Progenitor cell of endocrine pancreas (in vitro differentiated cells): ENCODE measurements around the gene NLRP5. TPM values are rescaled to one million over a fixed set of nuclear protein-coding genes. Genes with fewer than 3 reads are reported as not detected.

Experiments used
- DNase-seq: peaks from one replicate; pipeline ENCODE4 v3.0.0; 2021; ENCODE audit warnings: low spot score; ENCODE audit not compliant: unreplicated experiment
- H3K27ac Mint-ChIP-seq: 2 replicates; pipeline ENCODE4 v1.8.0; 2021; ENCODE audit warnings: mild to moderate bottlenecking, moderate library complexity, mixed read lengths
- H3K27me3 Mint-ChIP-seq: 2 replicates; pipeline ENCODE4 v1.8.0; 2021; ENCODE audit warnings: mixed read lengths
- H3K36me3 Mint-ChIP-seq: 2 replicates; pipeline ENCODE4 v1.8.0; 2022; ENCODE audit warnings: mixed read lengths; ENCODE audit not compliant: insufficient read depth
- H3K4me1 Mint-ChIP-seq: 2 replicates; pipeline ENCODE4 v1.8.0; 2021; ENCODE audit warnings: low read depth, mixed read lengths
- H3K4me3 Mint-ChIP-seq: 2 replicates; pipeline ENCODE4 v1.8.0; 2021; ENCODE audit warnings: low read depth, mild to moderate bottlenecking, moderate library complexity, mixed read lengths
- H3K9me3 Mint-ChIP-seq: 2 replicates; pipeline ENCODE4 v1.8.0; 2021; ENCODE audit warnings: low read depth, mixed read lengths
- total RNA-seq: library from RNA; stranded (reverse); gene quantifications from 2 replicates; pipeline ENCODE4 v1.2.1, GENCODE V29; 2021
- TF ChIP-seq, protein P1 (sequence below): fragments of 200-600 bp; sonication (generic); IDR thresholded peaks from one replicate; pipeline ENCODE4 v1.5.0; 2021; ENCODE audit warnings: antibody characterized with exemption, mild to moderate bottlenecking; ENCODE audit not compliant: unreplicated experiment

Gene NLRP5
- total RNA-seq, 1 donor from 2014 or later, result not detected

DNA sequence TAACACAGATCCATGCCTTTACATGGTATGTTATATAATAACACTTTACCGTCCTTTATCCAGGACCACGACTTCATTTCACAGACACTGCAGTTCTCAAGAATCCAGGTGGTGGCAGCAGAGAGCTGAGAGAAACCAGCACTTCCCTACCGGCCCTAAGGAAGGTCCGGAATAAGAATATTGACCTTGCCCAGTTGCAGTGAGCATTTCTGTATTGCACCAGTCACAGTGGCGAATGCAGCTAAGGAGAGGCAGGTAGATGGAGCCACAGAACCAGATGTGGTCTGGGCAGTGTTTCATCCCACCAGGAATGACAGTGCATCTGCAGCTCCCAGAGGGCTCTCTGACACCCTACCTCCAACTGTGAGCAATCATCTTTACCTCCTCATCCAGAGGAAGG lies 89.9 kb downstream of the NLRP5 start:
- peaks cover 9% of the 10 kb centered on the region for H3K4me1 Mint-ChIP-seq
- H3K27ac Mint-ChIP-seq, result no peak overlapping the region
- peak; percentile 59 for DNase-seq
- TF ChIP-seq, protein P1, sequence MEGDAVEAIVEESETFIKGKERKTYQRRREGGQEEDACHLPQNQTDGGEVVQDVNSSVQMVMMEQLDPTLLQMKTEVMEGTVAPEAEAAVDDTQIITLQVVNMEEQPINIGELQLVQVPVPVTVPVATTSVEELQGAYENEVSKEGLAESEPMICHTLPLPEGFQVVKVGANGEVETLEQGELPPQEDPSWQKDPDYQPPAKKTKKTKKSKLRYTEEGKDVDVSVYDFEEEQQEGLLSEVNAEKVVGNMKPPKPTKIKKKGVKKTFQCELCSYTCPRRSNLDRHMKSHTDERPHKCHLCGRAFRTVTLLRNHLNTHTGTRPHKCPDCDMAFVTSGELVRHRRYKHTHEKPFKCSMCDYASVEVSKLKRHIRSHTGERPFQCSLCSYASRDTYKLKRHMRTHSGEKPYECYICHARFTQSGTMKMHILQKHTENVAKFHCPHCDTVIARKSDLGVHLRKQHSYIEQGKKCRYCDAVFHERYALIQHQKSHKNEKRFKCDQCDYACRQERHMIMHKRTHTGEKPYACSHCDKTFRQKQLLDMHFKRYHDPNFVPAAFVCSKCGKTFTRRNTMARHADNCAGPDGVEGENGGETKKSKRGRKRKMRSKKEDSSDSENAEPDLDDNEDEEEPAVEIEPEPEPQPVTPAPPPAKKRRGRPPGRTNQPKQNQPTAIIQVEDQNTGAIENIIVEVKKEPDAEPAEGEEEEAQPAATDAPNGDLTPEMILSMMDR, result peak; percentile 84
- no peaks in the 10 kb centered on the region for H3K36me3 Mint-ChIP-seq
- peaks cover 19% of the 10 kb centered on the region for H3K27me3 Mint-ChIP-seq
- no peaks in the 10 kb centered on the region for H3K9me3 Mint-ChIP-seq
- H3K4me3 Mint-ChIP-seq, result no peak overlapping the region

DNA sequence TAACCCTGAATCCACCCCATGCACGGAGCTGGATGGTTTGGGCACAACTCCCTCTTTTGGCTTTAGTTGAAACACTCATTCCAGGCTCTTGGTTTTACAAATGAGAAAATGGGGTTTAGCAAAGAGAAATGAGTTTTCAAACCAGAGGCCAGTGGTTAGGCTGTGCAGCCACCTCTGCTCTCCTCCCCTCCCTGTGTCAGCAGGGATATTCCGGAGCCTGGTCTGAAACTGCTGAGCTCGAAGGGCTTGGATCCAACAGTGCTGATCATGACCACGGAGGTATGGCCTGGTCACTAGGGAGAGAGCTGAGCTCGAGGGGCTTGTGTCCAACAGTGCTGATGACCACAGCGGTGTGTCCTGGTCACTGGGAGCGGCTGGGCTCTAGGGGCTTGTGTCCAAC lies 93.0 kb downstream of the NLRP5 start:
- H3K36me3 Mint-ChIP-seq, result no peaks in the 10 kb centered on the region

DNA sequence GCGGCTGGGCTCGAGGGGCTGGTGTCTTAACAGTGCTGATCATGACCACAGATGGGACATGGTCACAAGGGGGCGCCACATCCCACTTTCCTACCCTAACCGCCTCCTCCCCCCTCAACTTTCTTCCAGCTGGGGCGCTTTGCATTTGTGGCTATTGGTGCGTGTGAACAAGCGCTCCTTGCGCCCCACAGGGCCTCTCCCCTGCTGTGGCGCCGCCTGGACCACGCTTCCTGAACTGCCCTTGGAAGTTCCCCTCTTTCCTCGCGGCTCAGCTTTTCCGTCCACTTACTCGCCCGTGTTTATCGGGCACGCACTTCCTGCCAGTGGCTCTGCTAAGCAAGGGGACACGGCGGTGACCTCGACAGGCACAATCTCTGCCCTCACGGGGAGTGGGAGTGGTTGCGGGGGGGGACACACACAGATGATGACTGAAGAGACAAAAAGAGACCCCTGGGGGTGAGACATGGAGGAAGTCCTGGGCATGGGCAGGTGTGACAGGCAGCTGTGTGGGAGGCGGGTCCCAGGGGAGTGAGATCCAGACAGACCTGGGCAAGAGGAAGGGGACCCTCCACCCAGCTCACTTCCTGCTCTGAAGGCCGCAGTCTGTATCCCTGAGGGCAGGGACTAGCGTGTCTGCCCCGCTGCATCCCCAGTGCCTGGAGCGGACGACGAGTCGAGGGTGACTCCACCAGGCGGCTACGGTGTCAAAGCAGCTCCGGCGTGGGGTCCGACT lies 94.3 kb downstream of the NLRP5 start:
- H3K4me3 Mint-ChIP-seq, result peak overlapping the region; percentile 75
- H3K27ac Mint-ChIP-seq, result peak overlapping the region; percentile 87
- peaks cover 27% of the 10 kb centered on the region for H3K27me3 Mint-ChIP-seq
- peak; percentile 67 for DNase-seq
- H3K4me1 Mint-ChIP-seq, result peaks cover 11% of the 10 kb centered on the region
- H3K9me3 Mint-ChIP-seq, result no peaks in the 10 kb centered on the region
- no peaks in the 10 kb centered on the region for H3K36me3 Mint-ChIP-seq
- TF ChIP-seq, protein P1, result peak; percentile 59

More for the DNA sequence above, 93.0 kb downstream of the NLRP5 start:
- H3K4me3 Mint-ChIP-seq, result no peak overlapping the region
- no peak overlapping the region for H3K27ac Mint-ChIP-seq
- TF ChIP-seq, protein P1, result no peak
- peaks cover 9% of the 10 kb centered on the region for H3K4me1 Mint-ChIP-seq
- peaks cover 27% of the 10 kb centered on the region for H3K27me3 Mint-ChIP-seq
- no peak for DNase-seq
- no peaks in the 10 kb centered on the region for H3K9me3 Mint-ChIP-seq

DNA sequence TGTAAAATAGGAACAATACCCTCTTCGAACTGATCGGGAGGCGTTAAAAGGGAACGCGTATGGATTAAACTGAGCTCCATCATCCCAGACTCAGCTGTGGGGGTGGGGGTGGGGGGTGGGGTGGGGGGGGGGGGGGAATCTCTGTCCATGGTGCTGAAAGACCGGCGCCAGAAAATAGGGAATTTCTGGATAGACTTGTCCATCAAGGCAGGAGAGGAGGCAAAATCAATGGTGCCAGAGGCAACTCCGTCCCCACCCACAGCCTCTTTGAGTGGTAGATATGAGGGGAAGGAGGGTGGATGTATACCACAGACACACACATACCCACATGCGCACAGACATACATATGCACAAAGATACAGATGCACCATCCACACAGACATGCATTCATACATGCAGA lies 97.1 kb downstream of the NLRP5 start:
- Mint-ChIP-seq H3K4me1 (peaks cover 11% of the 10 kb centered on the region), H3K27me3 (peaks cover 19% of the 10 kb centered on the region), H3K4me3 (no peak overlapping the region), H3K27ac (no peak overlapping the region), H3K36me3 (peaks cover 3% of the 10 kb centered on the region), H3K9me3 (no peaks in the 10 kb centered on the region)
- TF ChIP-seq, protein P1, result no peak
- DNase-seq, result no peak

DNA sequence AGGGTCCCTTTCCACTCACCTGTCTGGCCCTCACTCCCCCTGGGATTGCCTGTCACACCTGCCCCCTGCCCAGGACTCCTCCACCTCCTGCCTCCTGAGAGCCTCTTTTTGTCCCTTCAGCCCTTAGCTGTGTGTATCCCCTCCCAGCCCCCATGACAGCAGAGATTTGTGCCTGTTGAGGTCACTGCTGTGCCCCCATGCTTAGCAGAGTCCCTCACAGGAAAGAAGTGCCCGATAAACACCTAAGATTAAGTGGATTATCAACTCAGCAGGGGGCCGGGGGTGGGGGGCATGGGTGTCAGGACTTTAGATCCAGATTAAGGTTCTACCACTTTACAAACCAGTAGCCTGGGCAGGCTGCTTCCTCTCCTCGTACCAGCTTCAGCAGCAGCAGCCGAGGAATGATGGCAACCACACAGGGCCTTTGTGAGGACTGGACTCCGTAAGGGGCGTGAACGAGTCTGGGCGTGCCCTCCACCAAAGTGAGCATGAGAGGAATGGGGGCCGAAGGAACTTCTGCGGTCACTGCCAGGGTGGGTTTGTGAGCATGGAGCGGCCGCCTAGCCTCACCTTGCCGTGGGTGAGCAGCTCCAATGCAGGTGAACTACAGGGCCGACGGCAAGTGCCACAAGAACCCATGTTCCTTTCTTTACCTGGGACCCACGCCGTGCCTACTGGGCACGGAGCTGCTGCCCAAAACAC lies 98.4 kb downstream of the NLRP5 start:
- H3K27me3 Mint-ChIP-seq, result peaks cover 19% of the 10 kb centered on the region
- no peaks in the 10 kb centered on the region for H3K9me3 Mint-ChIP-seq
- H3K27ac Mint-ChIP-seq, result peak overlapping the region; percentile 78
- DNase-seq, result no peak
- H3K36me3 Mint-ChIP-seq, result peaks cover 4% of the 10 kb centered on the region
- TF ChIP-seq, protein P1, result no peak
- H3K4me1 Mint-ChIP-seq, result peaks cover 11% of the 10 kb centered on the region
- no peak overlapping the region for H3K4me3 Mint-ChIP-seq
